DND-41 (cell line): ENCODE measurements around the gene KRTAP6-3.

Experiments
- ATAC-seq: fragments of 200-7000 bp; cut with Tn5 transposase; 3 replicates; pipeline ENCODE4 v1.9.1; 2021; ENCODE audit warnings: low read depth; ENCODE audit not compliant: insufficient read depth
- DNase-seq: peaks from one replicate; pipeline ENCODE4 v3.0.0-alpha.2; 2020
- H2AFZ ChIP-seq: 2 replicates; pipeline ENCODE4 v1.6.0; 2012; ENCODE audit warnings: low read depth, low read length
- H3K27ac ChIP-seq: 2 replicates; pipeline ENCODE4 v1.5.1; 2012; ENCODE audit warnings: low read length, inconsistent platforms
- H3K27me3 ChIP-seq: fragments of 200-600 bp; sonication (generic); 2 replicates; pipeline ENCODE4 v1.6.0; 2012; ENCODE audit warnings: low read length, mild to moderate bottlenecking, inconsistent platforms; ENCODE audit not compliant: insufficient read depth, poor library complexity
- H3K36me3 ChIP-seq: 2 replicates; pipeline ENCODE4 v1.5.1; 2012; ENCODE audit warnings: low read length, inconsistent platforms; ENCODE audit not compliant: insufficient read depth
- H3K4me1 ChIP-seq: 2 replicates; pipeline ENCODE4 v1.5.1; 2012; ENCODE audit warnings: mild to moderate bottlenecking, low read length; ENCODE audit not compliant: insufficient read depth
- H3K4me2 ChIP-seq: 2 replicates; pipeline ENCODE4 v1.6.0; 2012; ENCODE audit warnings: mild to moderate bottlenecking, moderate library complexity, low read length, inconsistent platforms; ENCODE audit not compliant: insufficient read depth
- H3K4me3 ChIP-seq, 2 experiments: fragments of 200-600 bp in 1 of 2; shearing (Covaris generic) in 1 of 2; 2 replicates each; pipeline ENCODE4 v1.5.1; 2012 to 2016; ENCODE audit warnings: inconsistent platforms in 2 of 2, low read length in 2 of 2, mild to moderate bottlenecking in 2 of 2, low read depth in 1 of 2, moderate library complexity in 1 of 2
- H3K79me2 ChIP-seq: 2 replicates; pipeline ENCODE4 v1.6.0; 2012; ENCODE audit warnings: low read length, inconsistent platforms; ENCODE audit not compliant: insufficient read depth
- H3K9ac ChIP-seq: 2 replicates; pipeline ENCODE4 v1.6.0; 2012; ENCODE audit warnings: low read depth, mild to moderate bottlenecking, inconsistent platforms, low read length, moderate library complexity
- H3K9me3 ChIP-seq: 2 replicates; pipeline ENCODE4 v1.5.1; 2012; ENCODE audit warnings: low read length, moderate library complexity, mild to moderate bottlenecking, inconsistent platforms; ENCODE audit not compliant: insufficient read depth, severe bottlenecking
- H4K20me1 ChIP-seq: 2 replicates; pipeline ENCODE4 v1.6.0; 2012; ENCODE audit warnings: low read length; ENCODE audit not compliant: insufficient read depth
- EZH2 ChIP-seq: IDR thresholded peaks from 3 replicates; pipeline ENCODE4 v1.6.1; 2012; ENCODE audit warnings: borderline replicate concordance, low read depth, mild to moderate bottlenecking, moderate library complexity, low read length, inconsistent platforms; ENCODE audit not compliant: severe bottlenecking
- TF ChIP-seq, protein P1 (sequence below): IDR thresholded peaks from 2 replicates; pipeline ENCODE4 v1.5.1; 2012; ENCODE audit warnings: borderline replicate concordance, low read length, moderate library complexity, mild to moderate bottlenecking; ENCODE audit not compliant: poor library complexity, severe bottlenecking; ENCODE audit errors: extremely low read depth

KRTAP6-3 gene

DNA sequence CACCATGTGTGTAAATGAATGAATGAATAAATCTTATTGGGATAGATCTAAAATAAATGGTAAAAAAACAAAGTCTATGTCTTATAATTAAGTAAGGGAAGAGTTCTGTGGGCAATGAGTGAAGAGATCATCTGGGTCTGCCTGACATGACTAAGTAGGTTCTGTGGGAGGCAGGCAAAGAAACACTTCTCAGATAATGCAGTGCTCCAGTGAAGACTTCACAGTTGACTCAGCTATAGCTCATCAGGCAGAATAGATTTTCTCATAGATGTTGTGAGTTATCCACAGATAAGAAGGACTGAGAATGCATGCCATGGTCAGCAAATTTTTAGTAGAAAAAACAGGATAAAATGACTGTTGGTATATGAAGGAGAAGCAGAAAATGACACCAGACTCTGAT lies 14.5 kb upstream of the KRTAP6-3 start:
- Histone ChIP-seq H3K79me2 (no peaks in the 10 kb centered on the region), H3K9ac (no peak overlapping the region), H3K27ac (no peak overlapping the region), H3K4me2 (no peak overlapping the region), H3K36me3 (no peaks in the 10 kb centered on the region), H3K9me3 (no peaks in the 10 kb centered on the region), H2AFZ (no peak overlapping the region), H3K27me3 (no peaks in the 10 kb centered on the region), H3K4me3 (no peak overlapping the region), H4K20me1 (no peaks in the 10 kb centered on the region), H3K4me1 (no peaks in the 10 kb centered on the region)
- no peak for TF ChIP-seq EZH2
- TF ChIP-seq, protein P1, sequence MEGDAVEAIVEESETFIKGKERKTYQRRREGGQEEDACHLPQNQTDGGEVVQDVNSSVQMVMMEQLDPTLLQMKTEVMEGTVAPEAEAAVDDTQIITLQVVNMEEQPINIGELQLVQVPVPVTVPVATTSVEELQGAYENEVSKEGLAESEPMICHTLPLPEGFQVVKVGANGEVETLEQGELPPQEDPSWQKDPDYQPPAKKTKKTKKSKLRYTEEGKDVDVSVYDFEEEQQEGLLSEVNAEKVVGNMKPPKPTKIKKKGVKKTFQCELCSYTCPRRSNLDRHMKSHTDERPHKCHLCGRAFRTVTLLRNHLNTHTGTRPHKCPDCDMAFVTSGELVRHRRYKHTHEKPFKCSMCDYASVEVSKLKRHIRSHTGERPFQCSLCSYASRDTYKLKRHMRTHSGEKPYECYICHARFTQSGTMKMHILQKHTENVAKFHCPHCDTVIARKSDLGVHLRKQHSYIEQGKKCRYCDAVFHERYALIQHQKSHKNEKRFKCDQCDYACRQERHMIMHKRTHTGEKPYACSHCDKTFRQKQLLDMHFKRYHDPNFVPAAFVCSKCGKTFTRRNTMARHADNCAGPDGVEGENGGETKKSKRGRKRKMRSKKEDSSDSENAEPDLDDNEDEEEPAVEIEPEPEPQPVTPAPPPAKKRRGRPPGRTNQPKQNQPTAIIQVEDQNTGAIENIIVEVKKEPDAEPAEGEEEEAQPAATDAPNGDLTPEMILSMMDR: no peak
- no peak for DNase-seq
- no peak for ATAC-seq

DNA sequence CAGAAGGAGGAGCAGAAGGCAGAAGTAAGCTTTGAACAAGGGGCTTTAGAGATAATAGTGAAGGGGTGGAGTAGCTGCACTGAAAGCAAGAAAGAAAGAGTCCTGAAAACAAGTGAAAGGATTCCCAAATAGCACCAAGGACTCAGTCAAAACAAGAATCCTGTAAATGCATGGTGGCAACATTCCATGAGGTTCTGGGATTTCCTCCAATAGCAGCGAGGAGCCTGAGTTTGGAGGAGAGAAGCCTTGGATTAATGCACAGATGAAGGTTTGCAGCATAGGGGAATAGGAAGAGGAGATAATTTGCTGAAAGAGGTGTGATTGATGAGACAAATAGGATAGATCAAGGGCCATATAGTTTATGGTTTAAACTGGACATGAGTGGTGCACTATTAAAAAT lies 12.9 kb upstream of the KRTAP6-3 start:
- no peak for ATAC-seq
- Histone ChIP-seq H2AFZ (no peak overlapping the region), H3K27ac (no peak overlapping the region), H3K4me1 (no peaks in the 10 kb centered on the region), H3K27me3 (no peaks in the 10 kb centered on the region), H3K4me3 (no peak overlapping the region), H3K4me2 (no peak overlapping the region), H3K9ac (no peak overlapping the region), H3K79me2 (no peaks in the 10 kb centered on the region), H3K9me3 (no peaks in the 10 kb centered on the region), H4K20me1 (no peaks in the 10 kb centered on the region), H3K36me3 (no peaks in the 10 kb centered on the region)
- DNase-seq: no peak
- no peak for TF ChIP-seq EZH2
- TF ChIP-seq, protein P1: no peak

DNA sequence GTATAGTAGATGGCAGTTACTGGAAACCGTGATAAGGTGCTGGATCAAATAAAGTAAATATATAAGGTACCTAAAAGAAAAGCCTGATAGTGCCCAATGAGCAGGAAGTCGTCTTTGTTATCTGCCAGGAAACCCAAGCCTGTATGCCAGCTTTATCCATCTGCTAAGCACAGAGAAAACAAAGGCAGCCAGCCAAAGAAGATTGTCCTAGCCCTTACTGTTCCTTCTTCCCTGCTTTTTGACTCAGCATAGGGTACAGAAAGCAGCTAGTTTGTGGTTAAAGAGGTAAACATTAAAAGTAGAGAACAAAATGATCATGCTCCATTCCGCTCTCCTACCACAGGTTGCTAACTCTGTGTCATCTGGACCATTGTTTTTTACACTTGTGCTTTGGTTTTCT lies 12.1 kb upstream of the KRTAP6-3 start:
- no peak overlapping the region for H3K4me2 ChIP-seq
- DNase-seq (no peak), ATAC-seq (no peak)
- H3K79me2 ChIP-seq: no peaks in the 10 kb centered on the region
- no peaks in the 10 kb centered on the region for H3K4me1 ChIP-seq
- TF ChIP-seq, protein P1: no peak
- TF ChIP-seq EZH2: no peak
- no peaks in the 10 kb centered on the region for H3K27me3 ChIP-seq
- no peak overlapping the region for H3K4me3 ChIP-seq
- H3K36me3 ChIP-seq: no peaks in the 10 kb centered on the region
- H3K9ac ChIP-seq: no peak overlapping the region
- H3K9me3 ChIP-seq: no peaks in the 10 kb centered on the region
- H2AFZ ChIP-seq: no peak overlapping the region
- no peak overlapping the region for H3K27ac ChIP-seq
- no peaks in the 10 kb centered on the region for H4K20me1 ChIP-seq

DNA sequence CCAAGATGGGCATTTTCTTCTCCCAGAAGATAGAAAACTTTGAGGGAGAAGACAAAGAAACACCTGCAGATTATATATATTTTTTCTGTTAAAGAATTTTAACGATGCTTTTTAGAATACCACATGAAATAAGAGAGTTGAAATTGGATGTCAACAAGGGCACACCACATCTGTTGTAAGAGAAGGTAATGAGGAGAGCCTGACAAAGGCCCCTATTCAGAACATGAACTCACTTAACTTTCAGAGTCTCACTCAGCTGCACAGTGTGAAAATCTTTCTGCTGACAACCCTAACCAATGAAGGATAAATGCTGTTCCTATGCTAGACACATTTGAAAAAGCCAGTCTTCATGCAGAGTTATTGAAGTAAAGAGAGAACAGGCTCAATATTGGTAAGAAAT lies 9.4 kb upstream of the KRTAP6-3 start:
- no peak overlapping the region for H3K27ac ChIP-seq
- H3K4me3 ChIP-seq: no peak overlapping the region
- DNase-seq (no peak), ATAC-seq (no peak)
- H3K4me2 ChIP-seq: no peak overlapping the region
- H3K9me3 ChIP-seq: no peaks in the 10 kb centered on the region
- no peaks in the 10 kb centered on the region for H4K20me1 ChIP-seq
- H3K4me1 ChIP-seq: no peaks in the 10 kb centered on the region
- H3K79me2 ChIP-seq: no peaks in the 10 kb centered on the region
- no peak overlapping the region for H3K9ac ChIP-seq
- no peak overlapping the region for H2AFZ ChIP-seq
- TF ChIP-seq, protein P1: no peak
- TF ChIP-seq EZH2: no peak
- no peaks in the 10 kb centered on the region for H3K36me3 ChIP-seq
- H3K27me3 ChIP-seq: no peaks in the 10 kb centered on the region
